ENCODE measurements around the gene TM2D1.
"Not testable (repeated sequence)": the region's sequence is repeated elsewhere in the genome, so short reads cannot be mapped to it uniquely, and the experiment has no call there.

Gene TM2D1

DNA sequence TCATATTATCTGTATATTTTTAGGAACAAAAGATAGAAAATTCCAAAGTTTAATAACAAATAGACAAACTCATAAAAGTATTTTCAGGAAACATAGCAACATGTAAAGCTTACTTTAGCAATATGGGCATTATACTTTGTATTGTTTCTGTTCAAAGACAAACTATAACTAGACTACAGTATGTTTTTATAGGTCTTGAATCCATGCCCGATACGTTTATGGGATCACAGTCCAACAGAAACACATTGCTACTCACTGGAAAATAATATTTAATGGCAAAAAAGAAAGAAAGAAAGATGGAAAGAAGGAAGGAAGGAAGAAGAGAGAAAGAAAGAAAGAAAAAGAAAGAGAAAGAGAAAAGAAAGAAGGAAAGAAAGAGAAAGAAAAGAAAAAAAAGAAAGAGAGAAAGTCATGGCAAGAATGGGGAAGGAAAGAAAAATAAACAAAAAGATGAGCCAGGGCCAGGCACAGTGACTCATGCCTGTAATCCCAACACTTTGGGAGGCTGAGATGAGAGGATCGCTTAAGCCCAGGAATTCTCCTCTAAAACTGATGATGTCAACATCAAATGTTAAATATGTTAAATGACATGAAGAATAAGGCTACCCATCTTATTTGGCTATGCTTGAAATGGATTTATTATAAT, 32.7 kb downstream of the TM2D1 start:
- TF ChIP-seq CTCF (IDR thresholded peaks at IDR 0.05; ENCODE audit: control insufficient read depth, extremely low read depth, insufficient read depth), result no peak
- DNase-seq (ENCODE audit: low read depth), result peak; percentile 72

DNA sequence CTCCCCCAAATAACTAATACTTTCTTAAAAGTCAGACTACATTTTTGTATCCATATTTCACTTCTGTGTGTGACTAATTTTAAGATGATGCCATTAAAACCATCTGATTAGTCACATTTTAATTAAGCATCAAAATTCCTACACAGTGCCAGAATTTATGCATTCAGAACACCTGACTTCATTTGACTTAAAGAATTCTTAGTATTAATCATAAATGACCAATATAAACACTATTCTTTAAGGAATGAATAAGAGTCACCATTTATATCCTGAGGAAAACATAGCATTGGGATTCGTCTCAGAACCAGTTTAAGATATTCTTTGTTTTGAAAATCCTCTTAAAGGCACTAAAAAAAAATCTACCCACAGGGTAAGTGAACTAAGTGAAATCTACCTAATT, 37.0 kb downstream of the TM2D1 start:
- no peak for TF ChIP-seq CTCF (IDR thresholded peaks at IDR 0.05; ENCODE audit: control insufficient read depth, extremely low read depth, insufficient read depth)
- no peak for DNase-seq (ENCODE audit: low read depth)
- H3K4me3 ChIP-seq (ENCODE audit: low read depth, low read length), result no peak overlapping the region

More for the DNA sequence above, 32.7 kb downstream of the TM2D1 start:
- H3K4me3 ChIP-seq (ENCODE audit: low read depth, low read length), result no peak overlapping the region

- H3K4me3 ChIP-seq (ENCODE audit: low read depth, low read length), result no peak overlapping the region
- DNase-seq (ENCODE audit: low read depth), result no peak
- no peak for TF ChIP-seq CTCF (IDR thresholded peaks at IDR 0.05; ENCODE audit: control insufficient read depth, extremely low read depth, insufficient read depth)
Observed at GRCh38 chr1:61682891-61683290, 42.0 kb downstream of the TM2D1 start.

GRCh38 chr1:61680500-61680899, 44.4 kb downstream of the TM2D1 start:
- no peak for TF ChIP-seq CTCF (IDR thresholded peaks at IDR 0.05; ENCODE audit: control insufficient read depth, extremely low read depth, insufficient read depth)
- H3K4me3 ChIP-seq (ENCODE audit: low read depth, low read length), result no peak overlapping the region
- no peak for DNase-seq (ENCODE audit: low read depth)

- DNase-seq (ENCODE audit: low read depth), result not testable (repeated sequence)
Observed at GRCh38 chr1:61676881-61677280, 48.1 kb downstream of the TM2D1 start.

DNA sequence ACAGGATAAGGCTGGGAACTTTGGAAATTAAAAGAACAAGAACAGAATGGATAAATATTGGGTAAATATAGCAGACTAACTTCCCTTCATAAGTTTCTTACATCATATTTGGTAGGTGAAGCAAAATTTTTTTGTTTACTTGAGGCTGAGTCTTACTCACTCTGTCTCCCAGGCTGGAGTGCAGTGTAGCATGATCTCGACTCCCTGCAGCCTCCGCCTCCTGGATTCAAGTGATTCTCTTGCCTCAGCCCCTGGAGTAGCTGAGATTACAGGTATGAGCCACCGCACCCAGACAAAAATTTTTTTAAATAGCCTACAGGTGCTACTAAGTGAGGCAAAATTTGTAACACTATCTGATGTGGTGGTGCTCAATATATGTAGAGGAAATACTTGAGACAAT, 50.7 kb downstream of the TM2D1 start:
- no peak for TF ChIP-seq CTCF (IDR thresholded peaks at IDR 0.05; ENCODE audit: control insufficient read depth, extremely low read depth, insufficient read depth)
- no peak for DNase-seq (ENCODE audit: low read depth)
- no peak overlapping the region for H3K4me3 ChIP-seq (ENCODE audit: low read depth, low read length)

More at GRCh38 chr1:61676881-61677280, 48.1 kb downstream of the TM2D1 start:
- not testable (repeated sequence) for H3K4me3 ChIP-seq (ENCODE audit: low read depth, low read length)

GRCh38 chr1:61672376-61672775, 52.6 kb downstream of the TM2D1 start:
- DNase-seq (ENCODE audit: low read depth), result no peak
- no peak for TF ChIP-seq CTCF (IDR thresholded peaks at IDR 0.05; ENCODE audit: control insufficient read depth, extremely low read depth, insufficient read depth)
- no peak overlapping the region for H3K4me3 ChIP-seq (ENCODE audit: low read depth, low read length)
